Stomach (tissue), 4 donors: ENCODE results near the gene RNPEPL1.

Experiments
- EP300 ChIP-seq: sonication (generic); formaldehyde crosslinking; IDR thresholded peaks from one replicate; pipeline ENCODE4 v1.6.1; 2017; ENCODE audit warnings: antibody characterized with exemption
- POLR2A ChIP-seq, 4 donors: fragments of 450-650 bp; IDR thresholded peaks; one replicate each; pipeline ENCODE4 v1.6.1; 2016; ENCODE audit warnings: antibody characterized with exemption in 4 of 4, control low read depth in 2 of 4, mild to moderate bottlenecking in 1 of 4, moderate library complexity in 1 of 4
- POLR2AphosphoS5 ChIP-seq, 3 donors: sonication (generic); formaldehyde crosslinking; IDR thresholded peaks; one replicate each; pipeline ENCODE4 v1.6.1; 2016; ENCODE audit warnings: antibody characterized with exemption in 3 of 3
- TF ChIP-seq, protein P1 (sequence below), 7 experiments: fragments of 450-650 bp in 4 of 7; fragments of 200-600 bp in 3 of 7; sonication (generic) in 3 of 7; IDR thresholded peaks; one replicate each; pipeline ENCODE4 v1.5.1; 2016 to 2019; ENCODE audit warnings: antibody characterized with exemption in 7 of 7, control low read depth in 2 of 7, mild to moderate bottlenecking in 1 of 7

DNA sequence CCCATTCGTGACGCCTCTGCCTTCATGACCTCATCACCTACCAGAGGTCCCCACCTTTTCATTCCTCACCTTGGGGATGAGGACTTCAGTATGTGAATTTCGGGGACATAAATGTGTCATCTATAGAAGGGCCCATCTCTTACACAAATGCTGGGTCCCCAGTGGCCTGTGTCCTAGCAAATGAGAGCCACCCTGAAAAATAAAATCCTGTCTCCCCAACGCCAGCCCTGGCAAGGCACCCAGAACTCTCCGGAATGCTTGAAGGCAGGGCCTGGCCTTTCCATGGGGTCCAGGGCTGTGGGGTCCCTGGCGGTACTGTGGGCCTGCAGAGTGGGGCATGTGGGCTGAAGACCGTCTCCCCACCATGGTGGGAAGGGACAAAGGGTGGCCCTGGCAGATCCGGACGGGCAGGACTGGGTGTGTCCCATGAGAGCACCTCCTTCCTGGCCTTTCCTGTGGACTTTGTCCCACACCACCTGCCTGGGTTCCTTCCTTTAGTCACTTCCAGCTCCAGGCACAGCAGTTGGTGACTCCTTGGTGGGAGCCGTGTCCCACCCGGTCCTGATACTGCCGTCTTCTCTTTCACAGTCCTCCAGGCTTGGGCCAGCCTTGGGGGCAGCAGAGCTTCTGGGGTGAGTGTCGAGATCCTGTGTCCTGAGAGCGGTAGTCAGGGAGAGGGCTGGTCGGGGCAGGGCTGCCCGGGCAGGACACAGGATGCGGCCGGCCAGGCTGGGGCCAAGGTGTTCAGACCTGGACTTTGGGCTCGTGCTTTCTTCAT, 36.8 kb downstream of the RNPEPL1 start:
- TF ChIP-seq, protein P1, sequence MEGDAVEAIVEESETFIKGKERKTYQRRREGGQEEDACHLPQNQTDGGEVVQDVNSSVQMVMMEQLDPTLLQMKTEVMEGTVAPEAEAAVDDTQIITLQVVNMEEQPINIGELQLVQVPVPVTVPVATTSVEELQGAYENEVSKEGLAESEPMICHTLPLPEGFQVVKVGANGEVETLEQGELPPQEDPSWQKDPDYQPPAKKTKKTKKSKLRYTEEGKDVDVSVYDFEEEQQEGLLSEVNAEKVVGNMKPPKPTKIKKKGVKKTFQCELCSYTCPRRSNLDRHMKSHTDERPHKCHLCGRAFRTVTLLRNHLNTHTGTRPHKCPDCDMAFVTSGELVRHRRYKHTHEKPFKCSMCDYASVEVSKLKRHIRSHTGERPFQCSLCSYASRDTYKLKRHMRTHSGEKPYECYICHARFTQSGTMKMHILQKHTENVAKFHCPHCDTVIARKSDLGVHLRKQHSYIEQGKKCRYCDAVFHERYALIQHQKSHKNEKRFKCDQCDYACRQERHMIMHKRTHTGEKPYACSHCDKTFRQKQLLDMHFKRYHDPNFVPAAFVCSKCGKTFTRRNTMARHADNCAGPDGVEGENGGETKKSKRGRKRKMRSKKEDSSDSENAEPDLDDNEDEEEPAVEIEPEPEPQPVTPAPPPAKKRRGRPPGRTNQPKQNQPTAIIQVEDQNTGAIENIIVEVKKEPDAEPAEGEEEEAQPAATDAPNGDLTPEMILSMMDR (IDR thresholded peaks at IDR 0.05), result no peak
- TF ChIP-seq POLR2A (IDR thresholded peaks at IDR 0.05), result peak in 1 of 4 donors; percentile 14
- TF ChIP-seq POLR2AphosphoS5 (IDR thresholded peaks at IDR 0.05), result peak in 2 of 3 donors; percentile 75 to 78
- no peak for TF ChIP-seq EP300
